GM23338 (cell line): ENCODE results near the gene CLCN1.

Source experiments
- CREB1 ChIP-seq: fragments of 250-450 bp; sonication (Bioruptor Pico); IDR thresholded peaks from 2 replicates; pipeline ENCODE4 v1.5.0; 2020; ENCODE audit warnings: low read depth, mild to moderate bottlenecking, moderate library complexity
- CTCF ChIP-seq, 2 experiments: fragments of 200-600 bp in 1 of 2; sonication (generic) in 1 of 2; conservative IDR thresholded peaks; 2 replicates each; pipeline versions ENCODE4 v1.5.1 to v1.6.1; 2016 to 2017; ENCODE audit warnings: antibody characterized with exemption in 2 of 2, low read depth in 2 of 2, mild to moderate bottlenecking in 2 of 2, moderate library complexity in 1 of 2
- ETS1 ChIP-seq: IDR thresholded peaks from 2 replicates; pipeline ENCODE4 v1.6.1; 2016; ENCODE audit warnings: antibody characterized with exemption
- EZH2 ChIP-seq: fragments of 200-600 bp; sonication (generic); IDR thresholded peaks from one replicate; pipeline ENCODE4 v1.8.0; 2017; ENCODE audit warnings: antibody characterized with exemption, mild to moderate bottlenecking, low read depth; ENCODE audit not compliant: unreplicated experiment
- EZH2phosphoT487 ChIP-seq: fragments of 200-600 bp; sonication (generic); IDR thresholded peaks from one replicate; pipeline ENCODE4 v1.8.1; 2018; ENCODE audit warnings: antibody characterized with exemption; ENCODE audit not compliant: unreplicated experiment
- JUNB ChIP-seq: IDR thresholded peaks from one replicate; pipeline ENCODE4 v1.6.1; 2016; ENCODE audit warnings: antibody characterized with exemption; ENCODE audit not compliant: unreplicated experiment
- NANOG ChIP-seq: IDR thresholded peaks from 2 replicates; pipeline ENCODE4 v1.6.1; 2016; ENCODE audit warnings: antibody characterized with exemption, borderline replicate concordance
- POLR2AphosphoS5 ChIP-seq: IDR thresholded peaks from 2 replicates; pipeline ENCODE4 v1.6.1; 2016; ENCODE audit warnings: antibody characterized with exemption, low read depth
- REST ChIP-seq: IDR thresholded peaks from one replicate; pipeline ENCODE4 v1.6.1; 2018; ENCODE audit warnings: antibody characterized with exemption; ENCODE audit not compliant: unreplicated experiment
- STAT1 ChIP-seq: IDR thresholded peaks from one replicate; pipeline ENCODE4 v1.6.1; 2016; ENCODE audit warnings: antibody characterized with exemption; ENCODE audit not compliant: unreplicated experiment
- ZNF114 ChIP-seq: fragments of 250-450 bp; sonication (Bioruptor Pico); IDR thresholded peaks from 2 replicates; pipeline ENCODE4 v1.5.0; 2020; ENCODE audit warnings: mild to moderate bottlenecking, moderate library complexity
- ZNF462 ChIP-seq: fragments of 250-450 bp; sonication (Bioruptor Pico); IDR thresholded peaks from 2 replicates; pipeline ENCODE4 v1.5.0; 2020; ENCODE audit warnings: mild to moderate bottlenecking, moderate library complexity

GRCh38 chr7:143382791-143383641, 67.1 kb downstream of the CLCN1 start:
- no peak for TF ChIP-seq CTCF (conservative IDR thresholded peaks at IDR 0.05; ENCODE audit: low read depth in 2 of 2)
- TF ChIP-seq JUNB: no peak
- no peak for TF ChIP-seq REST
- no peak for TF ChIP-seq EZH2
- TF ChIP-seq POLR2AphosphoS5: no peak
- no peak for TF ChIP-seq NANOG
- no peak for TF ChIP-seq EZH2phosphoT487
- no peak for TF ChIP-seq STAT1
- no peak for TF ChIP-seq ETS1
- no peak for TF ChIP-seq CREB1 (CRISPR knock-in tag)
- no peak for TF ChIP-seq ZNF114
- TF ChIP-seq ZNF462 (CRISPR knock-in tag): no peak
